Mesenchymal stem cell (in vitro differentiated cells and primary cell): ENCODE results near the gene METTL16.
"Not testable (repeated sequence)": the region's sequence is repeated elsewhere in the genome, so short reads cannot be mapped to it uniquely, and the experiment has no call there.

Experiments
- DNase-seq: peaks from one replicate; pipeline ENCODE4 v3.0.0-alpha.2; 2013
- H2AFZ ChIP-seq: one replicate; pipeline ENCODE4 v1.6.1; 2013; ENCODE audit warnings: low read depth, mild to moderate bottlenecking, control low read depth, inconsistent platforms, low read length, moderate library complexity
- H2AK5ac ChIP-seq: 2 replicates; pipeline ENCODE4 v1.6.1; 2013; ENCODE audit warnings: low read length, moderate library complexity, mild to moderate bottlenecking, inconsistent platforms; ENCODE audit not compliant: severe bottlenecking
- H2BK120ac ChIP-seq: one replicate; pipeline ENCODE4 v1.6.1; 2013; ENCODE audit warnings: low read depth, mild to moderate bottlenecking, inconsistent platforms, low read length, moderate library complexity
- H2BK12ac ChIP-seq, 2 experiments: one replicate each; pipeline ENCODE4 v1.6.1; 2013; ENCODE audit warnings: inconsistent platforms in 2 of 2, low read length in 2 of 2, mild to moderate bottlenecking in 2 of 2, moderate library complexity in 2 of 2, control low read depth in 1 of 2
- H2BK15ac ChIP-seq: one replicate; pipeline ENCODE4 v1.6.1; 2013; ENCODE audit warnings: mild to moderate bottlenecking, low read depth, inconsistent platforms; ENCODE audit not compliant: poor library complexity, severe bottlenecking
- H2BK5ac ChIP-seq: 2 replicates; pipeline ENCODE4 v1.6.1; 2013; ENCODE audit warnings: low read depth, mild to moderate bottlenecking, low read length, control low read depth, inconsistent platforms; ENCODE audit not compliant: poor library complexity, severe bottlenecking
- H3K14ac ChIP-seq, 2 experiments: one replicate each; pipeline ENCODE4 v1.6.1; 2013; ENCODE audit warnings: inconsistent platforms in 2 of 2, low read length in 2 of 2, control low read depth in 1 of 2, mild to moderate bottlenecking in 1 of 2, moderate library complexity in 1 of 2
- H3K18ac ChIP-seq, 2 experiments: one replicate each; pipeline ENCODE4 v1.6.1; 2013; ENCODE audit warnings: inconsistent platforms in 2 of 2, low read length in 2 of 2, control low read depth in 1 of 2, low read depth in 1 of 2, mild to moderate bottlenecking in 1 of 2
- H3K23ac ChIP-seq, 2 experiments: one replicate each; pipeline ENCODE4 v1.6.1; 2013; ENCODE audit warnings: inconsistent platforms in 2 of 2, low read length in 2 of 2, mild to moderate bottlenecking in 2 of 2, moderate library complexity in 2 of 2, control low read depth in 1 of 2
- H3K27ac ChIP-seq: 2 replicates; pipeline ENCODE4 v1.5.1; 2013; ENCODE audit warnings: mild to moderate bottlenecking, moderate library complexity, low read length, control low read depth, inconsistent platforms; ENCODE audit not compliant: poor library complexity, severe bottlenecking
- H3K27me3 ChIP-seq, 2 experiments: 2 replicates each; pipeline versions ENCODE4 v1.6.1 to v1.7.0; 2013; ENCODE audit warnings: low read length in 2 of 2, mild to moderate bottlenecking in 2 of 2, moderate library complexity in 2 of 2, control low read depth in 1 of 2, inconsistent platforms in 1 of 2; ENCODE audit not compliant: control insufficient read depth in 1 of 2, insufficient read depth in 1 of 2
- H3K36me3 ChIP-seq, 2 experiments: 2 replicates each; pipeline versions ENCODE4 v1.6.1 to v1.7.0; 2013; ENCODE audit warnings: low read length in 2 of 2, control low read depth in 1 of 2, inconsistent platforms in 1 of 2, low read depth in 1 of 2, mild to moderate bottlenecking in 1 of 2; ENCODE audit not compliant: insufficient read depth in 2 of 2, control insufficient read depth in 1 of 2
- H3K4ac ChIP-seq, 2 experiments: one replicate each; pipeline ENCODE4 v1.6.1; 2013; ENCODE audit warnings: inconsistent platforms in 2 of 2, low read length in 2 of 2, mild to moderate bottlenecking in 2 of 2, moderate library complexity in 2 of 2, control low read depth in 1 of 2, low read depth in 1 of 2
- H3K4me1 ChIP-seq: 2 replicates; pipeline ENCODE4 v1.6.1; 2013; ENCODE audit warnings: low read depth, low read length, control low read depth; ENCODE audit not compliant: control insufficient read depth, insufficient read depth
- H3K4me2 ChIP-seq: 2 replicates; pipeline ENCODE4 v1.6.1; 2013; ENCODE audit warnings: low read length, mild to moderate bottlenecking, inconsistent platforms; ENCODE audit not compliant: poor library complexity, severe bottlenecking
- H3K4me3 ChIP-seq, 2 experiments: 2 replicates each; pipeline versions ENCODE4 v1.5.1 to v1.7.0; 2013; ENCODE audit warnings: low read length in 2 of 2, mild to moderate bottlenecking in 2 of 2, control low read depth in 1 of 2, low read depth in 1 of 2; ENCODE audit not compliant: insufficient read depth in 1 of 2
- H3K79me1 ChIP-seq: replicated peaks from 2 replicates; pipeline ENCODE4 v1.6.1; 2013; ENCODE audit warnings: mild to moderate bottlenecking, control low read depth, low read length, inconsistent platforms; ENCODE audit not compliant: poor library complexity, severe bottlenecking
- H3K9ac ChIP-seq: 2 replicates; pipeline ENCODE4 v1.7.0; 2013; ENCODE audit warnings: mild to moderate bottlenecking, low read length, moderate library complexity
- H3K9me3 ChIP-seq: 2 replicates; pipeline ENCODE4 v1.7.0; 2013; ENCODE audit warnings: mild to moderate bottlenecking, low read length; ENCODE audit not compliant: control insufficient read depth
- H4K8ac ChIP-seq: one replicate; pipeline ENCODE4 v1.6.1; 2013; ENCODE audit warnings: inconsistent platforms, mild to moderate bottlenecking, low read length, moderate library complexity
- H4K91ac ChIP-seq: one replicate; pipeline ENCODE4 v1.6.1; 2013; ENCODE audit warnings: mild to moderate bottlenecking, low read length, inconsistent platforms
- WGBS: methylation state at CpG from one replicate; pipeline ENCODE4 v1.1.7; 2013; ENCODE audit warnings: mixed read lengths; 5-methylcytosine and 5-hydroxymethylcytosine counted together

The METTL16 gene

GRCh38 chr17:2489286-2489685, 22.4 kb downstream of the METTL16 start:
- not testable (repeated sequence) for H2BK120ac ChIP-seq, H3K4ac ChIP-seq, H3K18ac ChIP-seq, H3K23ac ChIP-seq, H2BK15ac ChIP-seq, H3K4me2 ChIP-seq, H3K9ac ChIP-seq, H4K91ac ChIP-seq, H3K4me1 ChIP-seq, H3K36me3 ChIP-seq, DNase-seq, H2AK5ac ChIP-seq, H2BK12ac ChIP-seq, H3K27ac ChIP-seq, H2BK5ac ChIP-seq, H3K4me3 ChIP-seq, H3K14ac ChIP-seq, H2AFZ ChIP-seq, H3K9me3 ChIP-seq, H4K8ac ChIP-seq, H3K27me3 ChIP-seq
- 92% methylated on average over 15 of the region's 15 CpGs for WGBS
- peaks cover 23% of the 10 kb centered on the region for H3K79me1 ChIP-seq

- H3K23ac ChIP-seq = no peak overlapping the region
- H3K36me3 ChIP-seq = no peaks in the 10 kb centered on the region
- peaks cover 25% of the 10 kb centered on the region for H3K79me1 ChIP-seq
- no peak overlapping the region for H2BK15ac ChIP-seq
- no peak overlapping the region for H2BK120ac ChIP-seq
- no peak overlapping the region for H4K8ac ChIP-seq
- H2BK5ac ChIP-seq = no peak overlapping the region
- no peak overlapping the region for H3K14ac ChIP-seq
- peaks cover 3% of the 10 kb centered on the region for H3K4me1 ChIP-seq
- H3K27me3 ChIP-seq = no peaks in the 10 kb centered on the region
- H2AFZ ChIP-seq = no peak overlapping the region
- no peak overlapping the region for H3K4me3 ChIP-seq
- H2BK12ac ChIP-seq = no peak overlapping the region
- H4K91ac ChIP-seq = no peak overlapping the region
- no peak overlapping the region for H3K4ac ChIP-seq
- H3K27ac ChIP-seq = no peak overlapping the region
- DNase-seq = no peak
- WGBS = 98% methylated on average over 5 of the region's 6 CpGs
- H3K9ac ChIP-seq = no peak overlapping the region
- no peak overlapping the region for H3K4me2 ChIP-seq
- no peak overlapping the region for H2AK5ac ChIP-seq
- H3K9me3 ChIP-seq = no peaks in the 10 kb centered on the region
- H3K18ac ChIP-seq = no peak overlapping the region
These were observed 24.4 kb downstream of the METTL16 start for GRCh38 chr17:2487306-2487705.

GRCh38 chr17:2486709-2487108, 25.0 kb downstream of the METTL16 start:
- H2AK5ac ChIP-seq, H3K27me3 ChIP-seq, H2AFZ ChIP-seq, H3K23ac ChIP-seq, H2BK5ac ChIP-seq, H3K9me3 ChIP-seq, H4K8ac ChIP-seq, H4K91ac ChIP-seq, H2BK15ac ChIP-seq, H3K4ac ChIP-seq, H3K27ac ChIP-seq, H2BK12ac ChIP-seq, H3K4me3 ChIP-seq, H2BK120ac ChIP-seq, H3K14ac ChIP-seq, H3K4me1 ChIP-seq, H3K4me2 ChIP-seq, H3K36me3 ChIP-seq, H3K18ac ChIP-seq, H3K9ac ChIP-seq, DNase-seq: not testable (repeated sequence)
- peaks cover 27% of the 10 kb centered on the region for H3K79me1 ChIP-seq
- 100% methylated on average over 3 of the region's 4 CpGs for WGBS

GRCh38 chr17:2485970-2486369, 25.7 kb downstream of the METTL16 start:
- H2AFZ ChIP-seq = no peak overlapping the region
- H2BK15ac ChIP-seq = no peak overlapping the region
- 99% methylated on average over 9 of the region's 10 CpGs for WGBS
- H3K4ac ChIP-seq = no peak overlapping the region
- no peak overlapping the region for H2BK12ac ChIP-seq
- H2BK120ac ChIP-seq = no peak overlapping the region
- no peak overlapping the region for H3K18ac ChIP-seq
- H3K4me3 ChIP-seq = peak overlapping the region in 1 of 2 experiments; percentile 60
- H4K8ac ChIP-seq = no peak overlapping the region
- H3K23ac ChIP-seq = no peak overlapping the region
- H3K36me3 ChIP-seq = no peaks in the 10 kb centered on the region
- peaks cover 27% of the 10 kb centered on the region for H3K79me1 ChIP-seq
- H3K27me3 ChIP-seq = no peaks in the 10 kb centered on the region
- no peaks in the 10 kb centered on the region for H3K9me3 ChIP-seq
- H3K9ac ChIP-seq = peak overlapping the region; percentile 86
- no peak overlapping the region for H2BK5ac ChIP-seq
- peak overlapping the region; percentile 96 for H2AK5ac ChIP-seq
- peaks cover 3% of the 10 kb centered on the region for H3K4me1 ChIP-seq
- no peak overlapping the region for H3K4me2 ChIP-seq
- no peak for DNase-seq
- no peak overlapping the region for H3K14ac ChIP-seq
- no peak overlapping the region for H3K27ac ChIP-seq
- H4K91ac ChIP-seq = no peak overlapping the region
